DMS114 treated with DMSO at 0.1 percent for 48 hours (cell line): Measurements from ENCODE around the gene GABRB2.

Source experiments
- DNase-seq: peaks from one replicate; lab custom pipeline; 2025; ENCODE audit not compliant: unreplicated experiment; lab: John Stamatoyannopoulos, UW

The GABRB2 gene

GRCh38 chr5:161481922-161482321 is 64.6 kb downstream of the GABRB2 start:
- no peak for DNase-seq

- DNase-seq = no peak
Observed at GRCh38 chr5:161471211-161471950, 75.1 kb downstream of the GABRB2 start.

- no peak for DNase-seq
Observed at GRCh38 chr5:161467703-161468102, 78.8 kb downstream of the GABRB2 start.

- no peak for DNase-seq
Observed at GRCh38 chr5:161460741-161461140, 85.8 kb downstream of the GABRB2 start.

GRCh38 chr5:161446655-161447054 is 99.9 kb downstream of the GABRB2 start:
- DNase-seq = no peak

GRCh38 chr5:161442471-161442870 is 104.1 kb downstream of the GABRB2 start:
- DNase-seq = no peak

- DNase-seq = no peak
Observed at GRCh38 chr5:161432798-161433197, 113.7 kb downstream of the GABRB2 start.

GRCh38 chr5:161431963-161432362 is 114.6 kb downstream of the GABRB2 start:
- no peak for DNase-seq

- DNase-seq = no peak
Observed at GRCh38 chr5:161421067-161421466, 125.5 kb downstream of the GABRB2 start.

GRCh38 chr5:161420521-161420920 is 126.0 kb downstream of the GABRB2 start:
- no peak for DNase-seq

- no peak for DNase-seq
Observed at GRCh38 chr5:161414896-161415295, 131.6 kb downstream of the GABRB2 start.

GRCh38 chr5:161414037-161414436 is 132.5 kb downstream of the GABRB2 start:
- no peak for DNase-seq

GRCh38 chr5:161412792-161413191 is 133.7 kb downstream of the GABRB2 start:
- DNase-seq = no peak

- no peak for DNase-seq
Observed at GRCh38 chr5:161411156-161411555, 135.4 kb downstream of the GABRB2 start.

GRCh38 chr5:161410640-161411039 is 135.9 kb downstream of the GABRB2 start:
- DNase-seq = no peak

- no peak for DNase-seq
Observed at GRCh38 chr5:161409471-161409870, 137.1 kb downstream of the GABRB2 start.

- DNase-seq = no peak
Observed at GRCh38 chr5:161406880-161407279, 139.6 kb downstream of the GABRB2 start.

- DNase-seq = no peak
Observed at GRCh38 chr5:161403996-161404395, 142.5 kb downstream of the GABRB2 start.

GRCh38 chr5:161403121-161403520 is 143.4 kb downstream of the GABRB2 start:
- DNase-seq = no peak

GRCh38 chr5:161400583-161400982 is 145.9 kb downstream of the GABRB2 start:
- DNase-seq = no peak

GRCh38 chr5:161399996-161400562 is 146.4 kb downstream of the GABRB2 start:
- DNase-seq = no peak

GRCh38 chr5:161397448-161397847 is 149.1 kb downstream of the GABRB2 start:
- DNase-seq = no peak

GRCh38 chr5:161396171-161396570 is 150.4 kb downstream of the GABRB2 start:
- DNase-seq = no peak
